H54 (cell line): ENCODE data around the gene DVL2.
"Not testable (repeated sequence)": the region's sequence is repeated elsewhere in the genome, so short reads cannot be mapped to it uniquely, and the experiment has no call there.

ENCODE experiments used
- DNase-seq: peaks from one replicate; pipeline ENCODE4 v3.0.0; 2011; ENCODE audit warnings: low spot score, mixed read lengths; ENCODE audit not compliant: insufficient read length
- FAIRE-seq: peaks from 3 replicates; lab custom pipeline; 2011; peaks lifted over from hg19 to GRCh38; lab: Jason Lieb, UNC
- POLR2A ChIP-seq: IDR thresholded peaks from 2 replicates; pipeline ENCODE4 v1.6.1; 2011; ENCODE audit warnings: low read depth, mild to moderate bottlenecking, low read length

Gene DVL2

GRCh38 chr17:7192271-7192937 lies 41.9 kb downstream of the DVL2 start:
- DNase-seq = no peak
- FAIRE-seq = no peak
- no peak for TF ChIP-seq POLR2A

GRCh38 chr17:7191571-7192270 lies 42.6 kb downstream of the DVL2 start:
- DNase-seq (peak; percentile 83), FAIRE-seq (no peak)
- no peak for TF ChIP-seq POLR2A

GRCh38 chr17:7191069-7191468 lies 43.2 kb downstream of the DVL2 start:
- no peak for FAIRE-seq
- no peak for TF ChIP-seq POLR2A
- no peak for DNase-seq

- no peak for FAIRE-seq
- DNase-seq = no peak
Measured at GRCh38 chr17:7190276-7190917, 43.9 kb downstream of the DVL2 start.

GRCh38 chr17:7186241-7186640 lies 48.1 kb downstream of the DVL2 start:
- no peak for FAIRE-seq
- TF ChIP-seq POLR2A = no peak

More at GRCh38 chr17:7190276-7190917, 43.9 kb downstream of the DVL2 start:
- TF ChIP-seq POLR2A = no peak

GRCh38 chr17:7184647-7185046 lies 49.7 kb downstream of the DVL2 start:
- DNase-seq = no peak
- no peak for TF ChIP-seq POLR2A
- FAIRE-seq = no peak

More at GRCh38 chr17:7186241-7186640, 48.1 kb downstream of the DVL2 start:
- DNase-seq = no peak

GRCh38 chr17:7184091-7184488 lies 50.2 kb downstream of the DVL2 start:
- no peak for TF ChIP-seq POLR2A
- DNase-seq (no peak), FAIRE-seq (no peak)

GRCh38 chr17:7183433-7184090 lies 50.8 kb downstream of the DVL2 start:
- FAIRE-seq = no peak
- TF ChIP-seq POLR2A = no peak
- DNase-seq = no peak

GRCh38 chr17:7182101-7182500 lies 52.2 kb downstream of the DVL2 start:
- not testable (repeated sequence) for DNase-seq, FAIRE-seq

- FAIRE-seq = no peak
- no peak for TF ChIP-seq POLR2A
- DNase-seq = no peak
Measured at GRCh38 chr17:7179317-7180254, 54.7 kb downstream of the DVL2 start, which contains the start of gene ASGR1. TSS of gene ASGR1 (minus strand) at chr17:7179370. CDS start at chr17:7178563, 807 bp downstream.

GRCh38 chr17:7178973-7179316 lies 55.4 kb downstream of the DVL2 start:
- TF ChIP-seq POLR2A = no peak
- no peak for DNase-seq
- no peak for FAIRE-seq

- DNase-seq (peak; percentile 53), FAIRE-seq (no peak)
Measured at GRCh38 chr17:7177954-7178477, 56.3 kb downstream of the DVL2 start.

More at GRCh38 chr17:7177954-7178477, 56.3 kb downstream of the DVL2 start:
- no peak for TF ChIP-seq POLR2A
